Measurements from ENCODE around the gene HOOK1. TPM values are rescaled to one million over a fixed set of nuclear protein-coding genes. Genes with fewer than 3 reads are reported as not detected.

The HOOK1 gene
- total and polyA plus RNA-seq, 2 of the 13 experiments (the other 11 are each of a cell fraction or from before 2014, with no cell fraction given), result 11.3 to 24.2 TPM

- TF ChIP-seq SP140L (CRISPR knock-in tag; IDR thresholded peaks at IDR 0.05; ENCODE audit: borderline replicate concordance) (no peak; the same call in 1 of the 2 replicates), MAFK (conservative IDR thresholded peaks at IDR 0.05 in 1 of 2, IDR thresholded peaks at IDR 0.05 in 1 of 2; ENCODE audit: low read length in 2 of 2) (no peak), ZNF296 (CRISPR knock-in tag; conservative IDR thresholded peaks at IDR 0.05) (no peak), TRIM24 (CRISPR knock-in tag; IDR thresholded peaks at IDR 0.05) (no peak), GZF1 (CRISPR knock-in tag; IDR thresholded peaks at IDR 0.05) (no peak), MEIS1 (CRISPR knock-in tag; IDR thresholded peaks at IDR 0.05; ENCODE audit: borderline replicate concordance) (no peak), ZNF432 (CRISPR knock-in tag; IDR thresholded peaks at IDR 0.05; ENCODE audit: borderline replicate concordance) (no peak), ZMAT3 (CRISPR knock-in tag; conservative IDR thresholded peaks at IDR 0.05) (0 out of 2 replicates have a peak, but pooled peaks have one; percentile 39), ZNF354B (CRISPR knock-in tag; IDR thresholded peaks at IDR 0.05) (no peak), KAT2B (IDR thresholded peaks at IDR 0.05; ENCODE audit: borderline replicate concordance, low read depth, low read length) (no peak), ZNF557 (CRISPR knock-in tag; IDR thresholded peaks at IDR 0.05) (no peak), ZNF12 (CRISPR knock-in tag; IDR thresholded peaks at IDR 0.05) (0 out of 2 replicates have a peak, but pooled peaks have one; percentile 10), ZNF484 (CRISPR knock-in tag; IDR thresholded peaks at IDR 0.05; ENCODE audit: borderline replicate concordance, low read depth) (no peak), MIXL1 (CRISPR knock-in tag; IDR thresholded peaks at IDR 0.05) (no peak), POLR2AphosphoS5 (IDR thresholded peaks at IDR 0.05; ENCODE audit: low read depth, low read length) (no peak; the same call in 1 of the 2 replicates), ZNF235 (CRISPR knock-in tag; IDR thresholded peaks at IDR 0.05; ENCODE audit: borderline replicate concordance) (no peak), ATM (IDR thresholded peaks at IDR 0.05; ENCODE audit: borderline replicate concordance) (no peak), KLF9 (CRISPR knock-in tag; IDR thresholded peaks at IDR 0.05; ENCODE audit: low read depth) (no peak), ZC3H4 (CRISPR knock-in tag; IDR thresholded peaks at IDR 0.05; ENCODE audit: borderline replicate concordance) (no peak), ZNF747 (CRISPR knock-in tag; IDR thresholded peaks at IDR 0.05; ENCODE audit: borderline replicate concordance) (0 out of 2 replicates have a peak, but pooled peaks have one; percentile 17), ZNF546 (CRISPR knock-in tag; conservative IDR thresholded peaks at IDR 0.05) (no peak), SOX6 (IDR thresholded peaks at IDR 0.05) (no peak), SOX6 (CRISPR knock-in tag; IDR thresholded peaks at IDR 0.05) (no peak), MEF2D (CRISPR knock-in tag; IDR thresholded peaks at IDR 0.05) (no peak), ZNF605 (CRISPR knock-in tag; IDR thresholded peaks at IDR 0.05) (no peak), PAF1 (CRISPR knock-in tag; IDR thresholded peaks at IDR 0.05) (no peak)
- TF ChIP-seq, protein P1, sequence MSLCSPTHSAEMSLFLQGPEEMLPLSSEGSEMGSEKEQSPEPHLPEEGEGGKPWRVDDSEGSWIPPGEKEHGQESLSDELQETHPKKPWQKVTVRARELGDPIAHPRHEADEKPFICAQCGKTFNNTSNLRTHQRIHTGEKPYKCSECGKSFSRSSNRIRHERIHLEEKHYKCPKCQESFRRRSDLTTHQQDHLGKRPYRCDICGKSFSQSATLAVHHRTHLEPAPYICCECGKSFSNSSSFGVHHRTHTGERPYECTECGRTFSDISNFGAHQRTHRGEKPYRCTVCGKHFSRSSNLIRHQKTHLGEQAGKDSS (CRISPR knock-in tag; IDR thresholded peaks at IDR 0.05; ENCODE audit: borderline replicate concordance, low read depth), result no peak; the same call in 1 of the 2 replicates
- TF ChIP-seq, protein P2, sequence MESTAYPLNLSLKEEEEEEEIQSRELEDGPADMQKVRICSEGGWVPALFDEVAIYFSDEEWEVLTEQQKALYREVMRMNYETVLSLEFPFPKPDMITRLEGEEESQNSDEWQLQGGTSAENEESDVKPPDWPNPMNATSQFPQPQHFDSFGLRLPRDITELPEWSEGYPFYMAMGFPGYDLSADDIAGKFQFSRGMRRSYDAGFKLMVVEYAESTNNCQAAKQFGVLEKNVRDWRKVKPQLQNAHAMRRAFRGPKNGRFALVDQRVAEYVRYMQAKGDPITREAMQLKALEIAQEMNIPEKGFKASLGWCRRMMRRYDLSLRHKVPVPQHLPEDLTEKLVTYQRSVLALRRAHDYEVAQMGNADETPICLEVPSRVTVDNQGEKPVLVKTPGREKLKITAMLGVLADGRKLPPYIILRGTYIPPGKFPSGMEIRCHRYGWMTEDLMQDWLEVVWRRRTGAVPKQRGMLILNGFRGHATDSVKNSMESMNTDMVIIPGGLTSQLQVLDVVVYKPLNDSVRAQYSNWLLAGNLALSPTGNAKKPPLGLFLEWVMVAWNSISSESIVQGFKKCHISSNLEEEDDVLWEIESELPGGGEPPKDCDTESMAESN (CRISPR knock-in tag; conservative IDR thresholded peaks at IDR 0.05), result peak; percentile 63; the same call in 1 of the 2 replicates
- TF ChIP-seq, protein P3, sequence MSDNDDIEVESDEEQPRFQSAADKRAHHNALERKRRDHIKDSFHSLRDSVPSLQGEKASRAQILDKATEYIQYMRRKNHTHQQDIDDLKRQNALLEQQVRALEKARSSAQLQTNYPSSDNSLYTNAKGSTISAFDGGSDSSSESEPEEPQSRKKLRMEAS (IDR thresholded peaks at IDR 0.05), result peak; percentile 72; the same call in 1 of the 2 replicates
Measured at GRCh38 chr1:59814901-59815825, at the start of gene HOOK1 (continued).

All from HepG2 (cell line).